Thyroid gland (tissue), 4 donors: Measurements from ENCODE around the gene FNDC3B. TPM values are rescaled to one million over a fixed set of nuclear protein-coding genes. Genes with fewer than 3 reads are reported as not detected.

ENCODE experiments used
- DNase-seq, 2 donors: peaks; one replicate each; pipeline ENCODE4 v3.0.0-alpha.2; 2019
- H3K27ac ChIP-seq, 3 donors: fragments of 200-600 bp; sonication (generic); 1 replicate in 2 of 3; 2 replicates in 1 of 3; pipeline ENCODE4 v1.5.1; 2016 to 2019; ENCODE audit warnings: mild to moderate bottlenecking in 1 of 3, moderate library complexity in 1 of 3
- H3K27me3 ChIP-seq: fragments of 200-600 bp; sonication (generic); one replicate; pipeline ENCODE4 v1.5.1; 2019
- H3K36me3 ChIP-seq, 2 donors: fragments of 200-600 bp; sonication (generic); one replicate each; pipeline ENCODE4 v1.5.1; 2016 to 2019
- H3K4me1 ChIP-seq, 2 donors: fragments of 200-600 bp; sonication (generic); one replicate each; pipeline ENCODE4 v1.5.1; 2017 to 2019
- H3K4me3 ChIP-seq, 3 donors: fragments of 200-600 bp; sonication (generic); replicated peaks in 1 of 3; 1 replicate in 2 of 3; 2 replicates in 1 of 3; pipeline ENCODE4 v1.5.1; 2016; ENCODE audit warnings: mild to moderate bottlenecking in 1 of 3
- H3K9me3 ChIP-seq: fragments of 200-600 bp; sonication (generic); one replicate; pipeline ENCODE4 v1.5.1; 2017
- POLR2A ChIP-seq, 2 donors: fragments of 450-650 bp; IDR thresholded peaks; one replicate each; pipeline ENCODE4 v1.6.1; 2017; ENCODE audit warnings: antibody characterized with exemption in 2 of 2, mild to moderate bottlenecking in 2 of 2, moderate library complexity in 1 of 2
- WGBS, 2 donors: methylation state at CpG; one replicate each; pipeline ENCODE4 v1.1.5; 2017; 5-methylcytosine and 5-hydroxymethylcytosine counted together
- intact Hi-C: fragments of 100-400 bp; cut with DNase I; formaldehyde crosslinking; loops from one replicate; pipeline ENCODE4 v1.15.1; 2023
- total RNA-seq, 4 donors: library from RNA; depleted of rRNA; stranded (reverse); fragments of >200 nt; gene quantifications; one replicate each; pipeline ENCODE4 v1.2.3, GENCODE V29; 2016
- TF ChIP-seq, protein P1 (sequence below), 6 experiments: fragments of 200-600 bp in 3 of 6; fragments of 450-650 bp in 3 of 6; sonication (generic) in 3 of 6; IDR thresholded peaks; one replicate each; pipeline ENCODE4 v1.5.1; 2016 to 2019; ENCODE audit warnings: antibody characterized with exemption in 6 of 6, mild to moderate bottlenecking in 2 of 6, inconsistent platforms in 1 of 6, moderate library complexity in 1 of 6

The FNDC3B gene
- total RNA-seq, 4 donors from 2014 or later, result 118 to 172 (median 146) TPM

- Histone ChIP-seq H3K36me3 (no peaks in the 10 kb centered on the region), H3K4me3 (no peak overlapping the region), H3K9me3 (no peaks in the 10 kb centered on the region), H3K27me3 (no peaks in the 10 kb centered on the region), H3K4me1 (peaks cover 10 to 33% of the 10 kb centered on the region in 2 donors), H3K27ac (peak overlapping the region in 2 of 3 donors; percentile 4 to 32)
- 59 to 88% methylated on average over 6 of the region's 6 CpGs for WGBS, 2 donors
- TF ChIP-seq POLR2A (IDR thresholded peaks at IDR 0.05), result no peak
- TF ChIP-seq, protein P1, sequence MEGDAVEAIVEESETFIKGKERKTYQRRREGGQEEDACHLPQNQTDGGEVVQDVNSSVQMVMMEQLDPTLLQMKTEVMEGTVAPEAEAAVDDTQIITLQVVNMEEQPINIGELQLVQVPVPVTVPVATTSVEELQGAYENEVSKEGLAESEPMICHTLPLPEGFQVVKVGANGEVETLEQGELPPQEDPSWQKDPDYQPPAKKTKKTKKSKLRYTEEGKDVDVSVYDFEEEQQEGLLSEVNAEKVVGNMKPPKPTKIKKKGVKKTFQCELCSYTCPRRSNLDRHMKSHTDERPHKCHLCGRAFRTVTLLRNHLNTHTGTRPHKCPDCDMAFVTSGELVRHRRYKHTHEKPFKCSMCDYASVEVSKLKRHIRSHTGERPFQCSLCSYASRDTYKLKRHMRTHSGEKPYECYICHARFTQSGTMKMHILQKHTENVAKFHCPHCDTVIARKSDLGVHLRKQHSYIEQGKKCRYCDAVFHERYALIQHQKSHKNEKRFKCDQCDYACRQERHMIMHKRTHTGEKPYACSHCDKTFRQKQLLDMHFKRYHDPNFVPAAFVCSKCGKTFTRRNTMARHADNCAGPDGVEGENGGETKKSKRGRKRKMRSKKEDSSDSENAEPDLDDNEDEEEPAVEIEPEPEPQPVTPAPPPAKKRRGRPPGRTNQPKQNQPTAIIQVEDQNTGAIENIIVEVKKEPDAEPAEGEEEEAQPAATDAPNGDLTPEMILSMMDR (IDR thresholded peaks at IDR 0.05), result no peak
- DNase-seq, result no peak
- intact Hi-C loops, result no loop called here
These were observed 219.7 kb downstream of the FNDC3B start for GRCh38 chr3:172259111-172259541.

GRCh38 chr3:172259726-172260248 lies 220.4 kb downstream of the FNDC3B start:
- intact Hi-C loops, result no loop called here
- 73 to 77% methylated on average over 2 of the region's 2 CpGs for WGBS, 2 donors

GRCh38 chr3:172260381-172260780 lies 221.0 kb downstream of the FNDC3B start:
- 95 to 98% methylated on average over 2 of the region's 2 CpGs for WGBS, 2 donors
- intact Hi-C loops, result no loop called here

More at GRCh38 chr3:172259726-172260248, 220.4 kb downstream of the FNDC3B start:
- Histone ChIP-seq H3K4me1 (peaks cover 10 to 33% of the 10 kb centered on the region in 2 donors), H3K27me3 (no peaks in the 10 kb centered on the region), H3K4me3 (no peak overlapping the region), H3K36me3 (no peaks in the 10 kb centered on the region), H3K9me3 (no peaks in the 10 kb centered on the region), H3K27ac (no peak overlapping the region)
- no peak for TF ChIP-seq POLR2A (IDR thresholded peaks at IDR 0.05)
- TF ChIP-seq, protein P1 (IDR thresholded peaks at IDR 0.05), result no peak
- no peak for DNase-seq

DNA sequence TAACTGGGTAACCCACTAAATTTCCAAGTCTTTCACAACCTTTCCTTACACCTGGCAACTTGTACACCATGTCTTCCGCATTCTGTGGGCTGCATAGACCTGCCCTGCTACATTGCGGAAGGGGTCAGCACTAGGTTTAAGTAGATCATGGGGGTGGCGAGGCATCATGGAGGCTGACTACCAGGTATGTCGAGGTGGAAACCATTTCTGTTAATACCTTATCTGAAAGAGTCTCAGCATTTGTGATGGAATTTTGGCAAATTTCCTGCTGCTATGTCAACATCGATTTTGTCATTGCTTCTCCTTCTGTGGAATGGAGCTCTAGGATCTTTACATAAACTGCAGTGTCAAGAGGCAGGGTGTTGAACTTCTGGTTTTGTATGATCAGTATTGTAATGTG lies 221.7 kb downstream of the FNDC3B start:
- intact Hi-C loops, result no loop called here
- 80 to 84% methylated on average over 5 of the region's 5 CpGs for WGBS, 2 donors
- Histone ChIP-seq H3K27me3 (no peaks in the 10 kb centered on the region), H3K4me1 (peaks cover 10 to 24% of the 10 kb centered on the region in 2 donors), H3K9me3 (no peaks in the 10 kb centered on the region), H3K27ac (no peak overlapping the region), H3K4me3 (no peak overlapping the region), H3K36me3 (no peaks in the 10 kb centered on the region)
- TF ChIP-seq, protein P1 (IDR thresholded peaks at IDR 0.05), result no peak
- TF ChIP-seq POLR2A (IDR thresholded peaks at IDR 0.05), result no peak
- DNase-seq, result no peak

More at GRCh38 chr3:172260381-172260780, 221.0 kb downstream of the FNDC3B start:
- Histone ChIP-seq H3K27me3 (no peaks in the 10 kb centered on the region), H3K9me3 (no peaks in the 10 kb centered on the region), H3K4me3 (no peak overlapping the region), H3K27ac (no peak overlapping the region), H3K36me3 (no peaks in the 10 kb centered on the region), H3K4me1 (peaks cover 10 to 31% of the 10 kb centered on the region in 2 donors)
- DNase-seq, result no peak
- TF ChIP-seq, protein P1 (IDR thresholded peaks at IDR 0.05), result no peak
- TF ChIP-seq POLR2A (IDR thresholded peaks at IDR 0.05), result no peak

GRCh38 chr3:172262991-172263608 lies 223.7 kb downstream of the FNDC3B start:
- TF ChIP-seq POLR2A (IDR thresholded peaks at IDR 0.05), result no peak
- WGBS, 2 donors, result 76 to 78% methylated on average over 1 of the region's 1 CpG
- Histone ChIP-seq H3K9me3 (no peaks in the 10 kb centered on the region), H3K27ac (no peak overlapping the region), H3K36me3 (no peaks in the 10 kb centered on the region), H3K27me3 (no peaks in the 10 kb centered on the region), H3K4me1 (peaks cover 10 to 18% of the 10 kb centered on the region in 2 donors), H3K4me3 (no peak overlapping the region)
- no peak for DNase-seq
- intact Hi-C loops, result no loop called here
